ENCODE measurements around the gene ANKRD11.

ANKRD11 gene

DNA sequence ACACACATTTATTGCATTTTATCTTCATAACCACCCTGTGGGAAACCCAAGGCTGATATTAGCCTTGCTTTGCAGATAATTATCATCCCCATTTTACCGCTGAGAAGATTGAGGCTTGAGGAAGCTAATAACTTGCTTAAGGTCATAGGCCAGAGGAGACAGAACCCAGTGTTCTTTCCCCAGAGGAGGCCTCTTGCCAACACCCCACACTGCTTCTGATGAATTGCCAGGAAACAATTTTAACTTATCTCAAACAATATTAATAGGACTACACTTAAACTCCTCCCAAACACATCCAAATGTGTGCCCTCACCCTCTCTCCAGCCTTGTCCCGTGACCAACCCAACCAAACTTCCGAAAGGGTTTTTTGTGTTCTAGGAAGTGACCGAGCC lies 15.7 kb upstream of the ANKRD11 start:
- peak; percentile 57 for DNase-seq

- DNase-seq = peak; percentile 98
Observed at GRCh38 chr16:89505204-89506112, 15.1 kb upstream of the ANKRD11 start.

- DNase-seq = no peak
Observed at GRCh38 chr16:89504091-89504490, 13.7 kb upstream of the ANKRD11 start.

GRCh38 chr16:89502081-89502843 lies 11.9 kb upstream of the ANKRD11 start:
- no peak for DNase-seq

DNA sequence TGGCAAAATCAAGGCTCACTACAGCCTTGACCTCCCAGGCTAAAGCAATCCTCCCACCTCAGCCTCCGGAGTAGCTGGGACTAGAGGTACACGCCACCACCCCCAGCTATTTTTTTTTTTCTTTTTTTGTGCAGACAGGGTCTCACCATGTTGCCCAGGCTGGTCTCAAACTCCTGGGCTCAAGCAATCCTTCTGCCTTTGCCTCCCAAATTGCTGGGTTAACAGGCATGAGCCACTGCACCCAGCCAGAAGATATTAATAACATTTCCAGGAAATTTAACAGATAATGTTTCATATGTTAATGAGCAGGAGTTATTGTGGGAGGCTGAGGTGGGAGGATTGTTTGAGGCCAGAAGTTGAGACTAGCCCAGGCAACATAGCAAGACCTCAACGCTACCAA lies 9.4 kb upstream of the ANKRD11 start:
- no peak for DNase-seq

- DNase-seq = no peak
Observed at GRCh38 chr16:89498839-89499238, 8.5 kb upstream of the ANKRD11 start.

- DNase-seq = no peak
Observed at GRCh38 chr16:89495121-89495520, 4.8 kb upstream of the ANKRD11 start.

GRCh38 chr16:89493776-89494175 lies 3.4 kb upstream of the ANKRD11 start:
- DNase-seq = no peak

GRCh38 chr16:89491974-89492687 lies 1.8 kb upstream of the ANKRD11 start:
- DNase-seq = no peak

DNA sequence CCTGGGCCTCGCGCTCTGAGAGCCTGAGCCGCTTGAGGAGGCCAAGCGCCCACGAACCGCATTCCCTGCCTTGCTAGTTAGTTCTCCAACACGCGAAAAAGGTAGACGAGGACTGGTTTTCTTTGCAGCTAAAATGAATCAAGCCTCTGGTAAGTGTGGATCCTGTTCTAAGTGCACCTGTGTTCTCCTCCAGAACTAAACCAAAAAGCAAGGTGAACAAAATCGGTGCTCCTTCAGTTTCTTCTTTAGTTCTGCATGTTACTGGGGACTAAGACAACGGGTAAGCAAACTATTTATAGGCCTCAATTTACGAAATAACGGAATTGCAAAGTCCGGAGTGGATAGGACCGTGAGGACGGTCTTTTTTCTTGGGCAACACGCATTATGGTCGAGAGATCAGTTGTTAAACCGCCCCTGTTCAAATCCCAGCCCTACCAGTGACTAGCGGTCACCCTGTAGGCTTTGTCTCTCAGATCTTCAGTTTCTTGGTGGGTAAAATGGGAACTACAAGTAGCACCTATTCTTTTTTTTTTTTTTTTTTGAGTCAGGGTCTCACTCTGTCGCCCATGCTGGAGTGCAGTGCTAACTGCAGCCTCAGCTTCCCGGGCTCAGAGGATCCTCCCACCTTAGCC lies 993 bp upstream of the ANKRD11 start:
- DNase-seq = peak; percentile 76

- DNase-seq = no peak
Observed at GRCh38 chr16:89489898-89490438, 393 bp downstream of the ANKRD11 start.

GRCh38 chr16:89489040-89489897 lies 1.1 kb downstream of the ANKRD11 start:
- DNase-seq = peak; percentile 98

GRCh38 chr16:89485701-89486246 lies 4.6 kb downstream of the ANKRD11 start:
- no peak for DNase-seq

GRCh38 chr16:89484923-89485679 lies 5.3 kb downstream of the ANKRD11 start:
- no peak for DNase-seq

- peak; percentile 72 for DNase-seq
Observed at GRCh38 chr16:89484041-89484501, 6.3 kb downstream of the ANKRD11 start.

GRCh38 chr16:89482817-89483205 lies 7.5 kb downstream of the ANKRD11 start:
- no peak for DNase-seq

DNA sequence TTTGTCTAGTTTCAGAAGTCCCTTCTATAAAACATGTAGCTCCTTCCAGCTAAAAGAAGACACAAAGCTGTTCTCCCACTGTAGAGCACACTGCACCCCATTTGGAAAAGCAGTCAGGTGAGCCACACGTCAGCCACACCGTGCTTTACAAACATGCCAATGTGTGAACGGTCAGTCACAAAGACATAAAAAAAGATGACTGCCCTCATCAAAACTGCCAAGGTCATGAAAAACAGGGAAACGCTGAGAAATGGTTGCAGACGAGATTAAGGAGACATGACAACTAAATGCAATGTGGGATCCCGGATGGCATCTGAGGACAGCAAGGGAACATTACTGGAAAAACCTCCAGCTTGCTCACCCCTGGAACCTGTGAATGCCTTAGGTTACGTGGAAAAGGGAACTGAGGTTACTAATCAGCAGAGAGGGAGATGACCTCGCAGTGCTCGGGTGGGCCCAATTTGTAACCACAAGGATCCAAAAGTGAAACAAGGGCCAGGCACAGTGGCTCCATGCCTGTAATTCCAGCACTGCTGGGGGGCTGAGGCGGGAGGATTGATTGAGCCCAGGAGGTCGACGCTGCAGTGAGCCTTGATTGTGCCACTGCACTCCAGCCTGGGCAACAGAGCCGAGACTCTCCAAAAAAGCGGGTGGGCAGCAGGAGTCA lies 8.1 kb downstream of the ANKRD11 start:
- DNase-seq = no peak

DNA sequence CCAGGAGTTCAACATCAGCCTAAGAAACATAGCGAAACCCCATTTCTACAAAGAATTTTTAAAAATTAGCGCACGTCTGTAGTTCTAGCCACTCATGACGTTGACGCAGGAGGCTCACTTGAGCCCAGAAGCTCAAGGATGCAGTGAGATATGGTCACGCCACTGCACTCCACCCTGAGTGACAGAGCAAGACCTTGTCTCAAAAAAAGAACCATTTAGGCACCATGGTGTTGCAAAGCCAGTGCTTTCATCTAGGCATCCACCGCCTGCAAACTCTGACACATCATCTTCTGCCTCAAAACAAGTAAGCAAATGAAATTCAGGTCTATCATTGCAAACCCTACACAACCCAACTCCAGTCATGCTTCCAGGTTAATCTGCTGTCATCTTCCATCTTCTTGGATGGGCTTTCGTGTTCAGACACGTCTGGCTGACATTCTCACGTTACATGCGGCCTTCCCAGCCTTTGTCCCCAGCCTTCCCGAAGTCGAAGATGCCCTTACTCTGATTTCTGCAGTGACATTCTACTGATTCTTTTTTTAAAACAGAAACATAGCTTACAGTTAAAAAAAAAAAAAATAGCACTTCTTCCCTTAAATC lies 8.9 kb downstream of the ANKRD11 start:
- DNase-seq = no peak

DNA sequence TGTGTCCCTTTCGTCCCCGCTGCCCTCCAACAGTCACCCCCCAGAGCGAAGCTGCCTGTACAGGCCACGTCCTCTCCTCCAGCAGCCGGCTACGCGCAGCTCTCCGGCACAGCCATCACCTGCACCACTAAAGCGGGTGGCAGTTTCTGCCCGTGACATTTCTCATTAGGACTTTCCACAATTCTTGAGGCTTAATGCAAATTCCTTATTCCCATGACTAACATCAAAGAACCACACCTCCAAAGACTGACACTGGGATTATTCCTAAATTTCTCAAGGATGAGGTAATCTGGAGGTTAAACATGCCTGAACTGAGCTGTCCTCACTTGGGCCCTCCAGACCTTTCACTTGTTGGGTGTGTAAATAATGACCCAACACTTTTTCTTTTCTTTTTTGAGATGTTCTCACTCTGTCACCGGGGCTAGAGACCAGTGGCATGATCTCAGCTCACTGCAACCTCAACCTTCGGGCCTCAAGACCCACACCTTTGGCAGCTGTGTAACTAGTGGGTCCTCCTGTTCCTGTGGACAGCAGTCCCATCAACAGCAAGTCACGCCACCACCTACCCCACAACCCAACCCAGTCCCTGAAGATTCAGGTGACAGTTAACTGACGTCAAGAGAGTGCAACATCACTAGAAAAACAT lies 11.7 kb downstream of the ANKRD11 start:
- DNase-seq = no peak
